Right forelimb (tissue), 1 donor: Measurements from ENCODE around the gene FAN1.
"Not testable (repeated sequence)": the region's sequence is repeated elsewhere in the genome, so short reads cannot be mapped to it uniquely, and the experiment has no call there.

Source experiments
- DNase-seq: peaks from one replicate; pipeline ENCODE4 v3.0.0-alpha.2; 2018

The FAN1 gene

DNA sequence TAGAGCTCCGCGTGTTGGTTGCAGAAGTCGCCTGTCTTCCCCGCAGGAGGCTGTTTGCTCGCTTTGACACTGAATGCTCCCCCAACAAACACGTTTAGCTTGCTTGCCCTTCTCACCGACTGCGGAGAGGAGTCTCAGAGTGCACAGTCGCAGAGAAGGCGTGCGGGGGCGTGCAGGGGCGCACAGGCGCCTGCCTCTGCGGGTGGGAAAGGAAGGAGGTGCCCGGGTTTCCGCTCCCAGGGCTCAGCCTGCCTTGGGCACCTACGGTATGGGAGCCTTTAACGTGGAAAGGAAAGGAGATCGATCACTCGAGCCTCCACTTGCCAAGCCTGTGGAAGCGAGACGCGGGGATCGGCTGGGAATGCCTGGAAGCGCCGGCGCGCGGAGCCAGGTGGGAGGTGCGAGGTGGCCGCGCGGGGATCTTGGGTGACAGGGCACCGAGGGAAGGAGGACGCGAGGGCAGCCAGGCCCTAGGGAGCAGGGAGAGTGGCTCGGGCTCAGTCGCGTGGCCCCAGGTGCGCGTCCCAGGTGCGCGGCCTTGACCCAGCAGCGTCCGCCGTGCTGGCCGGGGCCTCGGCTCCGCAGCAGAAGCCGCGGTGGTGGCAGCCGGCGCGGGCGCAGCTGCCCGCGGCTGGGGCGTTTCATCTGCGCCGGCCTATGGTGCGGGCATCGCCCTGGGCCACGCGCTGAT is at the start of gene FAN1:
FAN1 (plus strand) TSS at position 419 of the 691 bp plus-strand sequence. CDS start 749 bp downstream, outside the sequence.
- peak; percentile 92 for DNase-seq

DNA sequence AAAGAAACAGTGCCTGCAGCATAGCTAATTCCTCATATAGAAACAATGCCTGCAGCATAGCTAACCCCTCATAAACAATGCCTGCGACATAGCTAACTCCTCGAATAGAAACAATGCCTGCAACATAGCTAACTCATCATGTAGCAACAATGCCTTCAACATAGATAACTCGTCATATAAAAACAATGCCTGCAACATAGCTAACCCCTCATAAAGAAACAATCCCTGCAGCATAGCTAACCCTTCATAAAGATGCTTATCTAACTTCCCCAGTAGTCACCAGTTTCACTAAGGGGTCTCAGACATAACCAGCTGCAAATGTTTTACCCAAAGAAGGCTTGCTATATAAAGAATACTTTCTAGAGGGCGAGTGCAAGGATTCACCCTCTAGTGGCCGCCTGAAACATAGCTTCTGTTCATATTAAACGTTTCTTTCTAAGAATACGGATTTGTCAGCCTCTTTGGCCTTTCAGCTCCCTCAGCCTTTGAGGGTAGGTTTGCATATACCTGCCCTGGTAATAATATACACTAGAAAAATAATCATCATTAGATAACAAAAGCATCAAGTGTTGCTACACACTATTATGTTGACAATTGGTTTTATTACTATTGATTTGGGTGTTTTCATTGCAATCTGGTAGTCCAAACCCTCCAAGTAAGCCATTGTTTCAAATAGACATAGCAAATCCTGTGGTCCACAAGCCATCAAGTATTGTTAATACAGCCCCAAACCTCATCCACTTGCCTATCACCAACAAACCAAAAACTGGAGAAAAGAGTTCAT is 44.4 kb upstream of the FAN1 start:
- no peak for DNase-seq

DNA sequence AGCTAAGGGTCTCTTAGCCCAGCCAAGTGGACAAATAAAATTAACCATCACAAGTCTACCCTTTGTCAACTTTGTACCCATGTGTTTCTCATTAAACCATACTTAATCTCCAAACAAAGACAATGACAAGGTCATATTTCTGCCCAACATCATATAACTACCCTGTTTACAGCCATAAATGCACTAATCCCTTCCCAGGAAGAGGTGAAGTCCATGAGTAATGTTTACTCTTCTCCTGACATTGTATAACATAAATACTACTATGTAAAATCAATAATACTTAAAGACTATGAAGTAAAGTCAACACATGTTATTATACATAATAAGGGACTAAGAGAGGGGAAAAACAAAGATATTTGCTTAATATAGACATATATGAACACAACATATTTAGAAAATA is 38.5 kb upstream of the FAN1 start:
- DNase-seq = no peak

DNA sequence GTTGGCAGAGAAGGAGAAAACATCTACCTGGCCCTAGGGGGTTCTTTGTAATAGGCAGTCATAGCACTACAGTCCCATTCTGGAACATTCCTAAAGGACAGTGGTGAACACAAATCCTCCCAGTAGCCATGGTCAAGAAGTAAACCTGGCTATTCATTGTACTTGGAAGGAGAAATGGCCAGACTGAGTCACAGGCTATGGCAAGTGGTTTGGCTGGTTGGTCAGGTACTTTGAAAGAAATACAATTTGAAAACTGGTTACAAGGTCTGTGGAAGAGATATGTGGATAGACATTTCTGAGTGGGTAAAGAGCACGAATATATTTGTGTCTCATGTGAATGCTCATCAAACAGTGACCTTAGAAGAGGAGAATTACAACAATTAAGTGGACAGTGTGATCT is 33.0 kb upstream of the FAN1 start:
- no peak for DNase-seq

DNA sequence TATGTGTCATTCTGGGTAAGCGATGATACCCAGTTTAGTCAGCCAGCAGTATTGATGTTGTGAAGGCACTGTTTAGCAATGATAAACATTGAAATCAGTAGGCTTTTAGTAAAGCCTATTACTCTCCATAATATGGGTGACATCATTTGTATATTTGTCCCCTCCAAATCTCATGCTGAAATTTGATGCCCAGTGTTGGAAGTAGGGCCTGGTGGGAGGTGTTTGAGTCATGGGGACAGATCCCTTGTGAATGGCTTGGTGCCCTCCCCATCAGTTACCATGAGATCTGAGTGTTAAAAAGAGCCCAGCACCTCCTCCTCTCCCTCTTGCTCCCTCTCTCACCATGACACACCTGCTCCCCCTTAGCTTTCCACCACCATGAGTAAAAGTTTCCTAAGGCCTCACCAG is 31.4 kb upstream of the FAN1 start:
- no peak for DNase-seq

DNA sequence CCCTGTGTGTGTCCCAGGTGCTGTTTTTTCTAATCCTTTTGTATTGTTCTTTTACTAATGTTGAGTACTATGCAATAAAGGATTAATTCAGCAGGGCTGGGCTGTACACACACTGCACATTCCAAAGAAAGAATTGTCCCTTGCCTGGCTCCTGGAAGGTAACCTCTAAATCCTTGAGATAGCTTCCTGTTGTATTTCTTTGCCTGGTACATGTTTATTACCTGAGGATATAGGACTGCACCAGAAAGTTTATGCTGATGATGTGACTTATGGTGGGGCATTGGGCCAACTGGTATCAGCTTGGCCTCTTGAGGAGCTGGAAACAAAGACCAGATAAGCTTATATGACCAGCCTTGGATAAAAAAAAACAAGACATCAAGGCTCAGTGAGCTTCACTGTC is 26.6 kb upstream of the FAN1 start:
- no peak for DNase-seq

DNA sequence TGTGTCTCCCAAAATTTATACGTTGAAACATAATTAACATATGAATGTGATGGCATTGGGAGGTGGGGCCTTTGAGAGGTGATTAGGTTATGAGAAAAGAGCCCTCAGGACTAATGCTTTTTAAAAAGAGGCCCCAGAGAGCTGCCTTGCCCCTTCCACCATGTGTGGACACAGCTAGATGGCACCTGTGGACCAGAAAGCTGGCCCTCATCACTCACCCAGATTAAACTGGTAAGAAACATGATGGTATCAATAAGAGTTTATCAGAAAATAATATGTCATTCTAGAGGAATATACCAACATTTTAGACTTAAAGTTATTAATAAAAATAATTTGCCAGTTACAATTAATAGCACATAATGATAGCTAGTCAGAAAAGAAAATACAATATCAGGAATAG is 25.2 kb upstream of the FAN1 start:
- DNase-seq = no peak

DNA sequence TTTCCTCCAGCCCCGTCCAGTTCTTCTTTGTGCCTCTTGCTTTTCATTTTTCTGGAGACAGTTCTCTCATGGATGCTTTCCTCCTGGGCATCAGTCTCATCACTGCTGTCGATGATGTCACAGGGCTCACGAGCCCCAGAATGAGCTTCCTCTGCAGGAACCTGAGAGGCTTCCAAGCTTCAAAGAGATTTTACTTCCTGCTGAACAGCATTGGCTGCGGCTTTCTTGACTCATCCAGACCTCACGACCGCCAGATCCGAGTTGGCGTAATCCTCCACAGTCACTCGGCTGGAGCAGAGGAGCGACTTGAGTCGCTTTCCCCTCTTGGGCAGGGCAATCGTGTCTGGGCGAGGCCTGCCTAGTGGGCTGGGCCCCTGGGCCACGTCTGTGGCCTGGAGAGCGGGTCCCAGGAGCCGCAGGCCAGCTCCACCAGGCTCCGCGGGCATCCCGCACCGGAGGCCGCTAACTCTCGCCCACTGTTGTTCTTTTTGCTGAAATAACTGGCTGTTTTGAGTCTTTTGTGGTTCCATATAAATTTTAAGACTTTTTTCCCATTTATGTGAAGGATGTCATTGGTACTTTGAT is 20.8 kb upstream of the FAN1 start:
- DNase-seq = no peak

DNA sequence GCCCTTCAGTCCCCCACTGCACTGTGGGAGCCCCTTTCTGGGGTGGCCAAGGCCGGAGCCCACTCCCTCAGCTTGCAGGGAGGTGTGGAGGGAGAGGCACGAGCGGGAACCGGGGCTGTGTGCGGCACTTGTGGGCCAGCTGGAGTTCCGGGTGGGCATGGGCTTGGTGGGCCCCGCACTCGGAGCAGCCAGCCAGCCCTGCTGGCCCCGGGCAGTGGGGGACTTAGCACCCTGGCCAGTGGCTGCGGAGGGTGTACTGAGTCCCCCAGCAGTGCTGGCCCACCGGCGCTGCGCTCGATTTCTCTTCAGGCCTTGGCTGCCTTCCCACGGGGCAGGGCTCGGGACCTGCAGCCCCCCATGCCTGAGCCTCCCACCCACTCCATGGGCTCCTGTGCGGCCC is 20.0 kb upstream of the FAN1 start:
- DNase-seq = not testable (repeated sequence)

DNA sequence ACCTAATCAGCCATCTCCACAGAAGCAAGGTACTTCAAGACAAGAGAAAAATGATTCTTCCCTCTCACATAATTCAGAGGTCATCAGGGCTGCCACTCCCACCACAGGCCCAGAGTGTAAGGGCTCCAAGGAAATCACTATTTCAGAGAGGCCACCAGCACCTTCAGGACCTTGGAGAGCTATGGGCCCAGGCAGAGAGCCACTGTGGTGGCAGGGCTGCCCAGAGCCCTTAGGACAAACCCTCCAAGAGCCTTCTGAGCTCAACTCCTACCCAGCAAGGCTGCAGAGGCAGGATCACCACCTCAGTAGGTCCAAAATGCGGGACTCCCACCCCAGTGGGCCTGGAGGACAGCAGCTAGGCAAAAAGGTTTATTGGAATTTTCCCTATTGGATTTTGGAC is 17.9 kb upstream of the FAN1 start:
- DNase-seq = peak; percentile 54

DNA sequence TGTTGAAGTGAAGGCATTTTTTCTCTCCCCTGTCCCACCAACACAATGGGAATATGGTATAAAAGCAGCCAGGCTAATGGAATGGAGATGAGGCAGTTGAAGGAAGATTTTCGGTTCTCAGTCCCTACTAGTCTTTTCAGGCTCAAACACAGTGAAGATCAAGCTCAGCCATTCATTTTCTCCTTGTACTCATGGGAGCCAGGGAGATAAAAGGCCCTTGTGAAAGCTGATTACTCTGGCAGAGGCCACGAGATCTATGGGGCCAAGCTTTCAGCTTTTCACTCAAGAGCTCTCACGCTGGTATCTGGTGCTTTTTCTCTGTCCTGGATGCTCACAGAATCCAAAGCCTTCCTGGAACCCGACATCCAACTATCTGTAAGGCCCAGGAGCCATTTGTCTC is 14.5 kb upstream of the FAN1 start:
- DNase-seq = no peak

DNA sequence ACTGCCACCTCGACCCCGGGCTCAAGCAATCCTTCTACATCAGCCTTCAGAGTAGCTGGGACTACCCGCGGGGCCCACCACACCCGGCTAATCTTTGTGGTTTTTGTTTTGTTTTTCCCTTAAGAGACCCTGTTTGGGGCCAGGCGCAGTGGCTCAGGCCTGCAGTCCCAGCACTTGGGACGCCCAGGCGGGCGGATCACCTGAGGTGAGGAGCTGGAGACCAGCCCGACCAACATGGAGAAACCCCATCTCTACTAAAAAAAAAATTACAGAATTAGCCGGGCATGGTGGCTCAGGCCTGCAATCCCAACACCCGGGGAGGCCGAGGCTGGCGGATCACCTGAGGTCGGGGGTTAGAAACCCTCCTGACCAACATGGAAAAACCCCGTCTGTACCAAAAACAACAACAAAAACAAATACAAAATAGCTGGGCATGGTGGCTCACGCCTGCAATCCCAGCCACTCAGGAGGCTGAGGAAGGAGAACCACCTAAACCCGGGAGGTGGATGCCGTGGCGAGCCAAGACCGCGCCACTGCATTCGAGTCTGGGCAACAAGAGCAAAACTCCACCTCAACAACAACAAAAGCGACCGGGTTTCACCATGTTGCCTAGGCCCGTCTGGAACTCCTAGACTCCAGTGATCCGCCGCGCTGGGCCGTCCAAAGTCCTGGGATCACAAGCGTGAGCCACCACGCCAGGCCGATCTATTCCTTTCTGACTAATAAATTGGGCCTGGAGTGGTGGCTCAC is 8.1 kb upstream of the FAN1 start:
- no peak for DNase-seq

DNA sequence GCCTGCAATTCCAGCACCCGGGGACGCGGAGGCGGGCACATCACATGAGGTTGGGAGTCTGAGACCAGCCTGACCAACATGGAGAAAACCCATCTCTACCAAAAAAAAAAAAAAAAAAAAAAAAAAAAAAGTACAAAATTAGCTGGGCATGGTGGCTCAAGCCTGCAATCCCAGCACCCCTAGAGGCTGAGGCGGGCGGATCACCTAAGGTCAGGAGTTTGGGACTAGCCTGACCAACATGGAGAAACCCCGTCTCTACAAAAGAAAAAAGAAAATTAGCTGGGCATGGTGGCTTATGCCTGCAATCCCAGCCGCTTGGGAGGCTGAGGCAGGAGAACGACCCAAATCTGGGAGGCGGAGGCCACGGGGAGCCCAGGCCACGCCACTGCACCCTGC is 7.5 kb upstream of the FAN1 start:
- DNase-seq = no peak

DNA sequence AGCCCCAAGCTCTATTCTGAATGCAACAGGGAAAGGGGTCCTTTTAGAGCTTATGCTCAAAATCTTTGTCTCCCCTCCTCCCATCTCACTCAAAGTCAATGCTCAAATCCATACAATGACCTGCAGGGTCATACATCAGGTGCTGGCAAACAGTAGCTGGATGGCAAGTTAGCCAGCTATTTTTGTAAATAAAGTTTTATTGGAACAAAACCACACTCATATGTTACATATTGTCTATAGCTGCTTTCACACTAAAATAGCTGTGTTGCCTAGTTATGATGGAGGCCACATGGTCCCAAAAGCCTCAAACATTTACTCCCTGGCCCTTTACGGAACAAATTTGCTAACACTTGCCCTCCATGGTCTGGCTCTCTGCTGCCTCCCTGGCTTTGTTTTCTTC is 1.8 kb upstream of the FAN1 start:
- no peak for DNase-seq

DNA sequence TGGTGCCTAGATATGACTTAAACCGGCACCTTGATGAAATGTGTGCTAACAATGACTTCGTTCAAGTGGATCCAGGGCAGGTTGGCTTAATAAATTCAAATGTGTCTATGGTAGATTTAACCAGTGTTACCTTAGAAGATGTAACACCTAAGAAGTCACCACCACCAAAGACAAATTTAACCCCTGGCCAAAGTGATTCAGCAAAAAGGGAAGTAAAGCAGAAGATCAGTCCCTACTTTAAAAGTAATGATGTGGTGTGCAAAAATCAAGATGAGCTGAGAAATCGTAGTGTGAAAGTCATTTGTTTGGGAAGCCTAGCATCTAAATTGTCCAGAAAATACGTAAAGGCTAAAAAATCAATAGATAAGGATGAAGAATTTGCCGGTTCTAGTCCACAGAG is 1.1 kb downstream of the FAN1 start:
- no peak for DNase-seq

DNA sequence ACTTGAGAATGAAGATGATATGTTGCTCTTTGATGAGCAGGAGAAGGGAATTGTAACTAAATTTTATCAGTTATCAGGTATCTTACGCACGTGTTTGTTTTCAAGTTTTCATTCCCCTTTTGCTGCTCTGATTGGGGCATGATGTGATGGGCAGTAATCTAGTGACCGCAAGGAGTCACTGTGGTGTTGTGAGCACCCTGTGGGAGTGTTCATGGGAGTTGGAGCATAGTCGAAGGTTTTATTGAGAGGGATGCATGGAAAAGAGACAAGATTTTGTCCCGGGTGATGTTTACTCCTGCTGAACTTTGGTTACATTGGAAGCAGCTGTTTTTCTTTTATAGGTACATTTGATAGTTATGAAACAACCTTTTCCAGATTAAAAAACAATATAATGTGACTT is 2.1 kb downstream of the FAN1 start:
- DNase-seq = no peak

DNA sequence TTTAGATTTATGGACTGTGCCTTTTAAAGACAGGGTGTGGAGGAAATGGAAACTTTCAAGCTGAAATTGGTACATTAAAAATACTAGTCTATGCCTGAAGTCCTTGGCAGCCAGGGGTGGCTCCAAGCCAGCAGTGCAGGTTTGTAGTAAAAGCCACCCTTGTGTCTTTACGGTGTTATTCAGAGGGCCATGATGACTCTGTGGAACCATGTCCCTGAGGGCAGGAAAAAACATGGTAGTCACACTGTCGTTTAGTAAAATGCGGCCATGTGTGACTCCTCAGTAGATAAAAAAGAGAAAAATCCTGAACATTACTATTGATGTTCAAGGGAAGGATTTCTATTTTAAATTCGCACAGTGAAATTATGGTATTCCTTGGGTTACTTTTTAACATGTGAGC is 2.7 kb downstream of the FAN1 start:
- no peak for DNase-seq

DNA sequence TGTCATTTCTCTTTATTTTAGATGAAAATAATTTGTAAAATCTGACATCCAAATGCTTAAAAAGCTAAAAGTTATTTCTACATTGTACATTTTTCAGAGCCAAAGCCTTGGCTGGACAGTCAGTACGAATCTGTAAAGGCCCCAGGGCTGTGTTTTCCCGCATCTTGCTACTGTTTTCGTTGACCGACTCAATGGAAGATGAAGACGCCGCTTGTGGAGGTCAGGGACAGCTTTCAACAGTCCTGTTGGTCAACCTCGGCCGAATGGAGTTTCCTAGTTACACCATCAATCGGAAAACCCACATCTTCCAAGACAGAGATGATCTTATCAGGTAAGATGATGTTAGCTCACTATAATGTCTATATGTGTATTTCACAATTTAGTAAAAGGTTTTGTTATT is 10.0 kb downstream of the FAN1 start:
- DNase-seq = no peak

DNA sequence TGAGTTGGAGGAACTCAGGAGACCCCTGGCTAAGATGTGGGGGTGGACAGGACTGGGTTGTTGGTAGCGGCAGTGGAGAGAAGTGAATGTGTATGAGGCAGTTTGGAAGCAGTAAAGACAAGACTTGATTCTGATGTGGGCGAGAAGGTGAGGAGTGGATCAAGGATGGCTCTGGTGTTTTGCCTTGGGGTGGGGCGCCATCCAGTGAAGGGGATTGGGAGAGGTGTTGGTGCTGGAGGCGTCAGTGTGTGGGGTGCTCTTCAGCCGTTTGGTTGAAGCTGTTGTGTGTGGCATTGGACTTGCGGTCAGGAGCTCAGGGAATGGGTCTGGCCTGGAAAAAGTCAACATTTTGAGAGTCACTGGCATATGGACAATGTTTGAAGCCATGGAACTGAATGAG is 13.3 kb downstream of the FAN1 start:
- DNase-seq = no peak

DNA sequence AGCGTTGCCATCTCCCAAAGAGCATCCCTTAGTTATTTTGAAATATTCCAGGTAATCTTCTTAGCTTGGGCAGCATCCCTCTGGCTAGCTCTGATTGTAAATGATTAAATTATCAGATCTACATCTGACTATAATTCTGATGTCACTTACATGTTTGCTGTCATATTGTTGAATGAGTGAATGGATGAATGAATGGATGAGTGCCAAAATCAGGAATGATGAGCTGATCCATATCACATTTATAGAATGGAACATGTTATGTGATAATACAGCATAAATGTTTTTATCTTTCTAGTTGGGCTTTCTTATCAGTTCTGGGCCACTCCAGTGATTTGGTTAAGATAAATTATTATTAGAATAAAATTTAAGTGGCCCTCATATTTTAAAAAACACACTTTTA is 14.0 kb downstream of the FAN1 start:
- DNase-seq = no peak

DNA sequence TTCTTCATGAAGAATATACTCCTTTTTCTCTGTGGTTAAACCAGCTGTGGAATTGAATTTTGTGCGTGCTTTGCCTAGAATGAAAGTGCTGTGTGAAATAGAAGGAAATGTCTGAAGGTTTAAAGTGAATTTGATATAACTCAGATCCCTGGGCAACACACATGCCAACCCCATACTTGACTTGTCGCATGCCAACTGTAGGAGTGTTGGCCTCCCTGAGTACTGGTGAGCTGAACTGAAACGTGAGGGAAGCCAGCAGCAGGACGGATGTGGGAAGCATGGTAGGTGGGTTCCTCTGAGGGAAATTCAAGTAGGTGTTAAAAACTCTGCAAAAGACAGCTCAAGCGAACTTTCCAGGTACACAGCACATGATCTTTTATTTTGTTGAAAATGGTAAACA is 14.7 kb downstream of the FAN1 start:
- DNase-seq = no peak

DNA sequence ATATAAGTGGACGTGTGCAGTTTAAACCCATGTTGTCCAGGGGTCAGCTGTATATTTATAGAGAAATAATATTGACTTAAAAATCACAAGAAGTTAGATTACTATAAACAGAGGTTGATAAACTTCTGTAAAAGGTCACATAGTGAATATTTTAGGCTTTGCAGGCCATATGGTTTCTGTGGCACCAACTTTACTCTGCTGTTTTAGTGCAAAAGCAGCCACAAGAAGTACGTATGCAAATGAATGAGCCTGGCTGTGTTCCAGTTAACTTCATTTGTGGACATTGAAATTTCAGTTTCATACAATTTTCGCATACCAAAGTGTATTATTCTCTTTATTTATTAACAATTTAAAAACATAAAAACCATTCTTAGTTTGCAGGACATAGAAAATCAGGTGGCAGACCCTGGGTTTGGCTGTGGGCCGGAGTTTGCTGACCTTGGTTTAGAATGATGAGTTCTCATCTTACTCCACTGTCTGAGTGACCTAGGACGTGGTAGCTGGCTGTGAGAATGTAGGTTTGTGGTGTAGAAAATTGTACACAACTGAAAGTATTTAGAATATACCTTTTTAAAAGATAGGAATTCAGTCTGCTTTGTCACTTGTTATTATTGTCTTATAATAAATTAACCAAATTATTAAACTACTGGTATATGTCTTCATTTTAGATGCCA is 16.3 kb downstream of the FAN1 start:
- DNase-seq = no peak

DNA sequence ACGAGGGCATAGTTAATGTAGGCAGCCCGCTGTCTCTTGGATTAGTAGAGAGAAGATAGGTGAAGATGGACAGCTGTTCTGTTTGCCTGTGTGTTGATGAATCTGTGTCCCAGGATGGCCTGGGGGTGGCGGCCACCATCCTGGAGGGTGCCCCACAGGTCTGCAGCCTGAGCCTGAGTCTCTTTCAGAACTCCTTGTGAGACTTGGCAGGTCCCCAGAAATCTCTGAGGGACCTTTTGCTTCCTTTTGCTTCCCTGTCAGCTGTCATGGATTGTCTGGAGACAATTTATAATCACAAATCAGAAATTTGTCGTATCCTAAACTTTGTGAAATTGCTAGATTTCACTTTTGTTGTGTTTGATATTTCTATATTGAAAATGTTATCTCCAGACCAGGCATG is 17.4 kb downstream of the FAN1 start:
- no peak for DNase-seq
